AG09319 (cell line): ENCODE measurements around the gene NXPH4.

Experiments
- DNase-seq: peaks from one replicate; pipeline ENCODE4 v3.0.0-alpha.2; 2010; ENCODE audit warnings: low read depth; ENCODE audit errors: extremely low read depth
- TF ChIP-seq, protein P1 (sequence below): IDR thresholded peaks from 2 replicates; pipeline ENCODE4 v1.5.1; 2011; ENCODE audit warnings: low read depth, mild to moderate bottlenecking, inconsistent platforms, low read length, moderate library complexity

The NXPH4 gene

DNA sequence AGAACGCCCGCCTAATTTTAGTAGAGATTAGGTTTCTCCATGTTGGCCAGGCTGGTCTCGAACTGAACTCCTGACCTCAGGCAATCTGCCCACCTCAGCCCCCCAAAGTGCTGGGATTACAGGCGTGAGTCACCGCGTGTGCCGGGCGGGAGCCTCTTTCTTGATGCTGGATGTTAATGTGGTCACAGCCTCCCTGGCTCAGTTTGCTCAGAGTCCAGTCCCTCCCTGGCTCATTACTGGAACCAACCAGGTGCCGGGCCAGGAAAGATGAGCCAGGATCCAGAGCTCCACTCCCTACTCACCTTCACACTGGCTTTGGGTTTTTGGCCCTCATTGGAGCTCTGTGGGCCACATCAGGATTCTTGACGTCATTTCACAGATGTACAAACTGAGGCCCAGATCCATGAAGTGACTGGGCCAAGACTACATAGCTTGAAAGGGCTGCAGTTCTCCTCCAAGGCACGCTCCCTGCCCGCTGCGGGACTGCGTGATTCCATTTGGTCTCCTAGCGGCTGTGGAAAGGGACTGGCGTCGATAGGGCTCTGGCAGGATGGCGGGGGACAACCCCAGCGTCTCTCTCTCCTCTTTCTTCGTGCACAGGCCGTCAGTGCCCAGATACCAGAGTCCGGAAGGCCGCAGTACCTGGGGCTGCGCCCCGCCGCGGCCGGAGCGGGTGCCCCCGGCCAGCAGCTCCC, 7.8 kb downstream of the NXPH4 start:
- DNase-seq: no peak

DNA sequence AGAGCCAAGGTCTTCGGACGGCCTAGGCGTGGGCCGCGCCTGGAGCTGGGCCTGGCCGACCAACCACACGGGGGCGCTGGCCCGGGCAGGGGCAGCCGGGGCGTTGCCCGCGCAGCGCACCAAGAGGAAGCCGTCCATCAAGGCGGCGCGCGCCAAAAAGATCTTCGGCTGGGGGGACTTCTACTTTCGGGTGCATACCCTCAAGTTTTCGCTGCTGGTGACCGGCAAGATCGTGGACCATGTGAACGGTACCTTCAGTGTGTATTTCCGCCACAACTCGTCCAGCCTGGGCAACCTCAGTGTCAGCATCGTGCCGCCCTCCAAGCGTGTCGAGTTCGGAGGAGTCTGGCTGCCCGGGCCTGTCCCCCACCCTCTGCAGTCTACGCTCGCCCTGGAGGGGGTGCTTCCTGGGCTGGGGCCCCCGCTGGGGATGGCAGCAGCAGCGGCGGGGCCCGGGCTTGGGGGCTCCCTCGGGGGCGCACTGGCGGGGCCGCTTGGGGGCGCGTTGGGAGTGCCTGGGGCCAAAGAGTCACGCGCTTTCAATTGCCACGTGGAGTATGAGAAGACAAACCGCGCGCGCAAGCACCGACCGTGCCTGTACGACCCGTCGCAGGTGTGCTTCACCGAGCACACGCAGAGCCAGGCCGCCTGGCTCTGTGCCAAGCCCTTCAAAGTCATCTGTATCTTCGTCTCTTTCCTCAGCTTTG, 8.5 kb downstream of the NXPH4 start:
- DNase-seq: no peak
- TF ChIP-seq, protein P1, sequence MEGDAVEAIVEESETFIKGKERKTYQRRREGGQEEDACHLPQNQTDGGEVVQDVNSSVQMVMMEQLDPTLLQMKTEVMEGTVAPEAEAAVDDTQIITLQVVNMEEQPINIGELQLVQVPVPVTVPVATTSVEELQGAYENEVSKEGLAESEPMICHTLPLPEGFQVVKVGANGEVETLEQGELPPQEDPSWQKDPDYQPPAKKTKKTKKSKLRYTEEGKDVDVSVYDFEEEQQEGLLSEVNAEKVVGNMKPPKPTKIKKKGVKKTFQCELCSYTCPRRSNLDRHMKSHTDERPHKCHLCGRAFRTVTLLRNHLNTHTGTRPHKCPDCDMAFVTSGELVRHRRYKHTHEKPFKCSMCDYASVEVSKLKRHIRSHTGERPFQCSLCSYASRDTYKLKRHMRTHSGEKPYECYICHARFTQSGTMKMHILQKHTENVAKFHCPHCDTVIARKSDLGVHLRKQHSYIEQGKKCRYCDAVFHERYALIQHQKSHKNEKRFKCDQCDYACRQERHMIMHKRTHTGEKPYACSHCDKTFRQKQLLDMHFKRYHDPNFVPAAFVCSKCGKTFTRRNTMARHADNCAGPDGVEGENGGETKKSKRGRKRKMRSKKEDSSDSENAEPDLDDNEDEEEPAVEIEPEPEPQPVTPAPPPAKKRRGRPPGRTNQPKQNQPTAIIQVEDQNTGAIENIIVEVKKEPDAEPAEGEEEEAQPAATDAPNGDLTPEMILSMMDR: peak; percentile 6

More for the DNA sequence above, 7.8 kb downstream of the NXPH4 start:
- TF ChIP-seq, protein P1: no peak

DNA sequence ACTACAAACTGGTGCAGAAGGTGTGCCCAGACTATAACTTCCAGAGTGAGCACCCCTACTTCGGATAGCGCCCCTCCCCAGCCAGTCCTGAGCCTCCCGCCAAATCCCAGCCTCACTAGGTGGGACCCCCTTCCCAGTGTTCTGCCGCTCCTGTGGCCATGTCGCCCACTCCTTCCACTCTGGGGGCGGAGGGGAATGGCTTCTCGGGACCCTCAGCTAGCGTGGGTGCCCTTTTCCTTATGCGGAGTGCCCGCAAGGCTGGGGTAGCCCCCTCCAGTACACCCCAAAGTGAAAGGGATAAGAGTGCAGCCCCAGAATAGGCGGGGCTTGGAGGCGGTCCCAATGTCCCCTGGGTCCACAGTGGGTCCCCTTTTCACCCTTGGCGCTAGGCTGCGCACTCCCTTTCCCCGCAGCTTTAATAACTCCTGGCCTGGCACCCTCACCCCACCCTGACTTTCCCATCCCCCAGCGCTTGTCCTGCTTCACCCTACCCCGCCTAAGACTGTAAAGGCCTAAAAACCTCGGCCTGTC, 9.2 kb downstream of the NXPH4 start:
- no peak for DNase-seq
- TF ChIP-seq, protein P1: no peak

DNA sequence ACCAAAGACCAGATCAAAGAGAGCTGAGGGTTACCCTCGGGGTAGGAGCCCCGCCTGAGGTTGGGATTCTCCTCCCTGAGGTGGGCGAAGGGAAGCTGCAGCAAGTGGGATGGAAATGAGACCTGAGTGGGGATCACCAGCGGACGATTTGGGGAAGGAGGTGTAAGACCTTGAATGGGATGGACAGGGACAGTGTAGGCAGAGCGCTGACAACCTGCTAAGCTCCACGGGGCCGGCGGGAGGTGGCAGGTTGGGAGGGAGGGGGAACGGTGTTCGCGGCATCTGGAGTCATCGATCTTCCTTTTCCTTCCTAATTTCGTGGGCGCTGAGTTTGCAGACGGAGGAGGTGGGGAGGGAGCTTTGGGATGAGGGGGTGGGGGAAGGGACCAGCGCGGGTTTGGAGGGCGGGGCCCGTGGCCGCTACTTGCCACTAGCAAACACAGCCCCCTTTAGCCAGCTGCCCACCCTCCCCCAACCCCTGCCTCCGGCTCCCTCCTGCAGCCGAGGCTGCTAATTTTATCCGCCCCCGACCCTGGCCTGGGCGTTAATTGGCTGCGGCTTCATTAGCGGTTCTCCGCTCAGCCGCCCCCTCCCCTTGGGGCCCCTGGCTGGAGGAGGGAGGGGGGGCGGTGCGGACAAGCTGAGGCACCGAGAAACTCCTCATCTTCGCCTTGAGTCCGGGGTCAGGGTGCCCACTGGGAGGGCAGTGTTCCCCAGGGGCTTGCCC, 10.2 kb downstream of the NXPH4 start:
- TF ChIP-seq, protein P1: no peak
- no peak for DNase-seq

DNA sequence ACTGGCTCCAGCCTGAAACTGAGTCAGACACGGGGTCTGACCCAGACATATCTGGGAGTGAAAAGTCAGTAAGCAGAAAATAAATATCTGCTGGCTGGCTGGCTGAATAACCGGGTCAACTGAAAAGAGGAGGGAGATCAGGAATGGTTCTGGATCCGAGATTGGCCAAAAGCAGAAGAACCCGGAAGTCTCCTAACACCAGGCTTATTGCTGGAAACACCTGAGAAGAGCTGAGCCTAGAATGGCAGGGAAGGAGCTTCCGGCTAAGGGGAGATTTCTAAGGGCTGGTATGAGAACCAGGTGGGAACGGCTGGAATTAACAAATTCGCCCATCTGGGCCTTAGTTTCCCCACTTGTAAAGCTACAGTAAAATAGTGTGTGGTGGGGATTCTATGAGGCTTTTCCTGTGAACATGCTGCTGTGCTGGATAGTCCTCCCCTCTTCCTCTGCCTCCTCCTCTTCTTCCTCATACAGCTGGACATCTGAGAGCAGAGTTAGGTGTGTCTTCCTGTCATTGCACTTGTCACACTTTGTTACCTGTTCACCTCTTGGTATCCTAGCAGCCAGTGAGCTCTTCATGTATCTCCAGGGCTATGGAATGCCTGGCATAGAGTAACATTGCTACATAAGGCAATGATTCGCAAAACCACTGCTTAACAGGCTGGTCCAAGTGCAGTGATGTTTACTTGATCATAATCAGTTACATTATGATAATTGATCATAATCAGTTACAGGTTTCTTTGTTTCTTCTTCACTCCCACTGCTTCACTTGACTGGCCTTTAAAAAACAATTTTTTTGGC, 10.9 kb downstream of the NXPH4 start:
- DNase-seq: no peak
- TF ChIP-seq, protein P1: no peak

DNA sequence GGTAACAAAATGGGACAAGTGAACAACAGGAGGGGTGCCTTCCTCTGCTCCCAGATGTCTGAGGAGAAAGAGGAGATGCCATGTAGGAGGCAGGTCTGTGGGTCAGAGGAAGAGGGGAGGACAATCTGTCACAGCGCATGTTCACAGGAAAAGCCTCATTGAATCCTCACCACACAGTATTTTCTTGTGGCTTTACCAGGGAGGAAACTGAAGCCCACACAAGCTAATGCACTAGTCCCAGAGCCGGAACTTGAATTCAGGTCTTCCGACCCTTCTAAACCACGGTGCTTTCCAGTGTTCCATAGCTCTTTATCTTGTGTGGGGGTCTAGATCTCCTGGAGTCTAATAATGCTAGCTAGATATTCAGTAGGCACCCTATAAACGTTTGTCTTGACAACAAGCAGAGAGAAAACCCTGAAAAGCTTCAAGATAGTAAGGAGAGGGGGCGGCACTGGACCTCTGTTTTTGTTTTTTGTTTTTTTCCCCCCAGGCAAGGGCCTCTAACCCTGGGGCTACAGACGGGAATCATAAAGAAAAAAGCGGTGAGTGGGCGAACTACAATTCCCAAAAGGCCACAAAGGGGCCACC, 12.5 kb downstream of the NXPH4 start:
- no peak for DNase-seq
- TF ChIP-seq, protein P1: no peak
